Right ventricle myocardium superior (tissue), 1 donor: ENCODE measurements around the gene NUP153. TPM values are rescaled to one million over a fixed set of nuclear protein-coding genes. Genes with fewer than 3 reads are reported as not detected.

Source experiments
- ATAC-seq: fragments of 200-7000 bp; cut with Tn5 transposase; one replicate; pipeline ENCODE4 v1.9.1; 2020; ENCODE audit warnings: mild to moderate bottlenecking; ENCODE audit not compliant: poor library complexity
- DNase-seq: peaks from one replicate; pipeline ENCODE4 v3.0.0-alpha.2; 2020
- intact Hi-C: fragments of 100-400 bp; cut with DNase I; formaldehyde crosslinking; loops from one replicate; pipeline ENCODE4 v1.11.2; 2022
- total RNA-seq: library from RNA; stranded (reverse); fragmentation: NEBNext Ultra II Directional; extraction: Animal tissue kit (Norgen Biotek cat#: 25700); gene quantifications from one replicate; pipeline ENCODE4 v1.2.1, GENCODE V29; 2021
- donor health status: DM: no; HTN: yes; CAD: no; lungs with severe emphysema.

Gene NUP153
- total RNA-seq, 1 donor from 2014 or later = 23.6 TPM

DNA sequence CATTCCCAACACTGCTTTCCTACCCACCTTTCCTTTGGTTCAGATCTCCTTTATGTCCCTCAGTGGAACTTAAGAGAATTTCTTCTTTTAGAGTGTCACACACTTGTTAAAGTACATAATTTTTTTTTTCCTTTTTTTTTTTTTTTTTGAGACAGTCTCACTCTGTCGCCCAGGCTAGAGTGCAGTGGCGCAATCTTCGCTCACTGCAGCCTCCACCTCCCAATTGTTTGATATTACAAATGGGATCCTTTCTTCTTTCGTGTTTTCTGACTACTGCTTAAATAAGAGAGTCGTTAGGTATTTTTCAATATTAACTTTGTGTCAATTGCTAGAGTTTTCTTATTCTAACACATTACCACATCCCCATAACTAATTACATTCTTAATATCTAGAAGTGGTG, 29.1 kb downstream of the NUP153 start:
- no peak for DNase-seq
- intact Hi-C loops = no loop called here
- no peak for ATAC-seq

DNA sequence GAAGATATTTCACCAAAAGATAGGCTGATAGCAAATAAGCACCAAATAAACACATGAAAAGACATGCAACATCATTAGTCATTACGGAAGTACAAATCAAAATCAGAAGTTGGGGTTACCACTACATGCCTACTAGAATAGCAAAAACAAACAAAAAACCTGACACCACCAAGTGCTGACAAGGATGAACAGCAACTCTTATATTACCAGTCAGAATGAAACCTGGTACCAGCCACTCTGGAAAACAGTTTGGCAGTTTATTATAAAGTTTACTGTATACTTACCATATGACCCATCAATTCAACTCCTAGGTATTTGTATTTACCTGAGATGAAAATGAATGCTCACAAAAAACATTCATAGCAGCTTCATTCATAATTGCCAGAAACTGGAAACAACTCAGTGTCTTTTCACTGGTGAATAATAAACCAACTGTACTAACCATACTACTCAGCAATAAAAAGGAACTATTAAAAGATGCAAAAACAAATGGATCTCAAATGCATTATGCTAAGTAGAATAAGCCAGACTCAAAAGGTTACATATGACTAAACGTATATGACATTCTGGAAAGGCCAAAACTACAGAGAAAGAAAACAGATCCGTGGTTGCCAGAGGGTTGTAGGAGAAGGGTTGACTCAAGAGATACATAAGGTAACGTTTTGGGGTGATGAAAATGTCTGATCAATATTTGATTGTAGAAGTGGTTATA, 33.0 kb downstream of the NUP153 start:
- intact Hi-C loops = no loop called here
- ATAC-seq (no peak), DNase-seq (no peak)

- intact Hi-C loops = no loop called here
- no peak for ATAC-seq
These were observed 34.5 kb downstream of the NUP153 start for GRCh38 chr6:17672064-17672718.

DNA sequence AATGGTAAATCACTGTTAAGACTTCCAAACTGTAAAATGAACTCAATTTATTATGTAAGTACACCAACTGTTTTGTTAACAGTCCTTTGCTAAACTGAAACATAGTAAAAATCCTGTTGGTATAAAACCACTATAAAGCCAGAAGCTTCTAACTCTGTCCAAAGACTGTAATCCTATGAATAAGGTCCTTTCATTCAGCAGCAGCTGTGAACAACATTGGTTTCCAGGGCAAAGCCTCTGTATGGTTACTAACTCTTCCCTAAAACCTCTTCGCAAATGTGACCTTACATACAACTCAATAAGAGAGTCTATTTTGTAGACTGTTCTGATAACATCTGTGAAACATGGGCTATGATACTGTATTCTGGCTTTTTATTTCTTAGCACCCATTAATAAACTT, 40.1 kb downstream of the NUP153 start:
- intact Hi-C loops = no loop called here

More at GRCh38 chr6:17672064-17672718, 34.5 kb downstream of the NUP153 start:
- no peak for DNase-seq

GRCh38 chr6:17665132-17665531, 41.6 kb downstream of the NUP153 start:
- ATAC-seq (no peak), DNase-seq (no peak)
- intact Hi-C loops = no loop called here

More for the DNA sequence above, 40.1 kb downstream of the NUP153 start:
- DNase-seq = no peak
- ATAC-seq = no peak

- intact Hi-C loops = no loop called here
- DNase-seq (no peak), ATAC-seq (no peak)
These were observed 43.5 kb downstream of the NUP153 start for GRCh38 chr6:17663226-17663625.

GRCh38 chr6:17662585-17662984, 44.1 kb downstream of the NUP153 start:
- DNase-seq = no peak
- intact Hi-C loops = no loop called here

DNA sequence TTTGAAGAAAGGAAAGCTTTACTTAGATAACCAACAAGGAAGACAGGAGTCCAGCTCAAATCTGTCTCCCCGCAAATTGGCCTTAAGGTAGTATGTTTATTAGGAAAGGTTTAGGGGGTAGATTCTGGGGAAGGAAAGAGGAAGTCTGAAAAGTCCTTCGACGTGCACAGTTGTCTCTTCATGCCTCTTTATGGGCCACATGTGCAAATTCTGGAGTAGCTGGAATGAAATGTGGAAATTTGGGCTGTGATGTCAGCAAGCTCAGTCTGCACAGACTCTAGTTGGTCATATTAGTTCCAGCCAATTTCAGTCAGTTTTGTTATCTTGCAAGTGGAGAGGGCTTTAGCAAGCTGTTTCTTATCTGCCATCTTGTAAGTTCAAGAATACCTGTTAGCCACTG, 50.1 kb downstream of the NUP153 start:
- intact Hi-C loops = no loop called here
- ATAC-seq = peak; percentile 15
- DNase-seq = no peak

More at GRCh38 chr6:17662585-17662984, 44.1 kb downstream of the NUP153 start:
- no peak for ATAC-seq

DNA sequence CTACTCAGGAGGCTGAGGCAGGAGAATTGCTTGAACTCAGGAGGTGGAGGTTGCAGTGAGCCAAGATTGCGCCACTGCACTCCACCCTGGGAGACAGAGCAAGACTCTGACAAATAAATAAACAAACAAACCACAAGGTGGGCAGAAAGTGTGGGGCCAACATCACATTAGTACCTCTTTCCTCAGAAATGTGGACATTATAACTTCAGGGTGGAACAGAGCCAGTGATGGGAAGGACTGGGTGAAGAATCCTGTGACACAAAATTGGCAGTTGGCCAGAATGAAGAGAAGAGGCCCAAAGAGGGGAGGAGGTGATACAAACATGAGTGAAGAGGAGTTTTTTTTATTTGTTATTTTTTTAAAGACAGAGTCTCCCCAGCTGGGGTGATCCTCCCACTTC, 50.6 kb downstream of the NUP153 start:
- DNase-seq (no peak), ATAC-seq (peak; percentile 38)
- intact Hi-C loops = no loop called here

DNA sequence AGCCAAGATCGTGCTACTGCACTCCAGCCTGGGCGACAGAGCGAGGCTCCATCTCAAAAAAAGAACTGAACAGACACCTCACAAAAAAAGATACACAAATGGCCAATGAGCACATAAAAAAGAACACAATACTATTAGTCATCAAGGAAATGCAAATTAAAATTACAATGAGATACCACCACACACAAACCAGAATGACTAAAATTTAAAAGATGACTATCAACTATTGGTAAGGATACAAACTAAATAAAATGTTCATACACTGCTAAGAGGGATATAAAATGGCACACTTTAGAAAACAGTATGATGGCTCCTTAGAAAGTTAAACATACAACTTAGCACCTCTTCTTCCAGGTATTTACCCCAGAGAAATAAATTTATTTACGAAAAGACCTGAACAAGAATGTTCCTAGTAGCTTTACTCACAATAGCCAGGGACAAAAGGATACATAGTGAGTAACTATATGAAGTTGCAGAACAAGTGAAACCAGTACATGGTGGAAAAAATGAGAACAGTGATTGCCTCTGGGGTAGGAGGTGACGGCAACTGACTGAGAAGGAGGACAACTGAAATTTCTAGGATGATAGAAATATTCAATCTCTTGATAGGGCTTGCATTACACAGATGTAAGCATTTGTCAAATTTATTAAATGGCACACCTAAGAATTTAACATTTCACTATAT, 53.4 kb downstream of the NUP153 start:
- intact Hi-C loops = no loop called here
- DNase-seq = no peak
- ATAC-seq = no peak

DNA sequence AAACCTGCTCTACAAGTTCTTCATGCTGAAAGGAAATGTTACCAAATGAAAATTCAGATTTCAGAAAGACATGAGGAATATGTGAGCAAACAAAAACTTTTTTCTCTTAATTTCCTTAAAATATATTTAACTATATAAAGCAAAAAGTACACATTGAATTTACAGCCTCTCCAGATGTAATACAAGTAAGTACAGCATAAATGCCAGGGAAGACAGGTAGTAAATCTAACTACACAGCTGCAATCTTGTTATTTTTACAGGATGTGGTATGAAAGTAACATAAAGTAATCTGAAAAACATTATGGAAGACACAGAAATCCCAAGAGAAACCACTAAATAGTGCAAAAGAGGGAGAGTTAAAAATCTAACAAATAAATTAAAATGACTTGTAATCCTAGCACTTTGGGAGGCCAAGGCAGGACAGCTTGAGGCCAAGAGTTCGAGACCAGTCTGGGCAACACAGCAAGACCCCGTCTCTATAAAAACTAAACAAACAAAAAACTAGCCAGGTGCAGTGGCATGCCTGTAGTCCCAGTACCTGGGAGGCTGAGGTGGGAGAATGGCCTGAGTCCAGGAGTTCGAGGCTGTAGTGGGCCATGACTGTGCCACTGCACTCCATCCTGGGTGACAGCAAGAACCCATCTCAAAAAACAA, 55.9 kb downstream of the NUP153 start:
- intact Hi-C loops = no loop called here
- DNase-seq = no peak
- no peak for ATAC-seq

DNA sequence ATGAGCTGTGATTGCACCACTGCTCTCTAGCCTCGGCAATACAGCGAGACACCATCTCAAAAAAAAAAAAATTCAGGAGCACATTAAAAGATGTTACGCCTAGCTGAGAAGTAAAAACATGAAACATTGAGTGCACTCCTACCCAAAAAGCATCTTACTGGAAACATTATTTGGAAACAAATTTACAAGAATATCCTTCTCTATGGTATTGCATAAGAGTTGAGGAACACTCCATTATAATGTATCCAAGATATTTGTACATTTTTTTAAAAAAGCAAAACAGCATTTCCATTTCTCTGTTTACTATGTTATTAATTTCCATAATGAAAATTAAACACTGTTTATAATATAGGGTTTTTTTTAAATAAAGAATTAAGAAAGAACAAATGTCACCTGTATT, 58.0 kb downstream of the NUP153 start:
- DNase-seq (no peak), ATAC-seq (no peak)
- intact Hi-C loops = no loop called here

- intact Hi-C loops = no loop called here
- ATAC-seq (no peak), DNase-seq (no peak)
These were observed 66.2 kb downstream of the NUP153 start for GRCh38 chr6:17640477-17640917.

GRCh38 chr6:17638212-17638715, 68.5 kb downstream of the NUP153 start:
- DNase-seq (no peak), ATAC-seq (peak; percentile 41)
- intact Hi-C loops = no loop called here

DNA sequence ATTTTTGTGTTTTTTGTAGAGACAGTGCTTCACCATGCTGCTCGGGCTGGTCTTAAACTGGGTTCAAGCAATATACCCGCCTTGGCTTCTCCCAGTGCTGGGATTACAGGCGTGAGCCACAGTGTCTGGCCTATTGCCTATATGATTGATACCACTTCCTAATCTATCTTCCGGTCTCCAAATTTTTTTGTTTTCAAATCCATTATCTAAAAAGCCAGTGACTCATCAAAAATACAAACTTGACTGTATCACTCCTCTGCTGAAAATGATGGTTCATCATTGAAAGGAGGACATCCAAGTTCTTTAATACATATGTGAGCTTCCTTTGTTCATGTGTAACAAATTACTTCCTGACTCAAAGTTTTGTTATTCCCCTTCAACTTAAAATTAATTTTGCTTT, 71.2 kb downstream of the NUP153 start:
- DNase-seq (no peak), ATAC-seq (no peak)
- intact Hi-C loops = no loop called here

DNA sequence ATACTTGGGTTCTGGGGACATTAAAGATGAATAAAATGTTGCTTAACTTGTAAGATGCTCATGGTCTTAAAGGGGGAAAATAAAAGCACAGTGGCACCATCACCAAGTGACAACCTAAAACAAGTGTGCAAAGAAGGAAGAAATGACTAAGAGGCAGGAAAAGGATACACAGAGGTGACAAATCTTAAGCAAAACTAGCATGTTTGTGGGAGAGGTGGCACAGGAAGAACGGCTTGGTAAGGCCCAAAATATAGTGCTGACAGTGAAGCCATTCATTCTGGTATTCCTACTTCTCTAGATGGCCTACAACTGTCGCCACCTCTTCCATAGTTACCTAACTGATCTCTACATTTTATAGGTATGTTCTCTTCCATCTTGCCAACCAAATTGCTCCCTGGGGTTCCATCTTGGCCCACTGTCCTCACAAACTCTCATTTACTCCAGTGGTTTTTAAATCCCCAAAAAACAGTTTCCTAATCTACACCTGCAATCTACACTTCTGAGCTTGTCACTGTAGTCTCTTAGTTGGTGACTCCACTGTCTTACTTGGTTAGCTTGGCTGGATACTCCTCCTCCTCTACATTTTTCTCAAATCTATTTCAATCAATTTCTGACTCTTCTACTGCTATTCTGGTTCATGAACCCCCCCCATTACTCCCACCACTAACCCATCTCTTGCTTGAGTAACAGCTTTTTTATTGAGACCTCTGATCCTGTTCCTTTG, 73.1 kb downstream of the NUP153 start:
- DNase-seq (no peak), ATAC-seq (no peak)
- intact Hi-C loops = no loop called here

- DNase-seq (no peak), ATAC-seq (no peak)
- intact Hi-C loops = no loop called here
These were observed 73.8 kb downstream of the NUP153 start for GRCh38 chr6:17632934-17633333.

GRCh38 chr6:17630511-17631073, 76.1 kb downstream of the NUP153 start:
- DNase-seq (peak; percentile 42), ATAC-seq (no peak)
- intact Hi-C loops = no loop called here
